Measurements from ENCODE around the gene NDUFB11. TPM values are rescaled to one million over a fixed set of nuclear protein-coding genes. Genes with fewer than 3 reads are reported as not detected.

The NDUFB11 gene
- polyA plus RNA-seq, 1 experiment, result 46.8 TPM

DNA sequence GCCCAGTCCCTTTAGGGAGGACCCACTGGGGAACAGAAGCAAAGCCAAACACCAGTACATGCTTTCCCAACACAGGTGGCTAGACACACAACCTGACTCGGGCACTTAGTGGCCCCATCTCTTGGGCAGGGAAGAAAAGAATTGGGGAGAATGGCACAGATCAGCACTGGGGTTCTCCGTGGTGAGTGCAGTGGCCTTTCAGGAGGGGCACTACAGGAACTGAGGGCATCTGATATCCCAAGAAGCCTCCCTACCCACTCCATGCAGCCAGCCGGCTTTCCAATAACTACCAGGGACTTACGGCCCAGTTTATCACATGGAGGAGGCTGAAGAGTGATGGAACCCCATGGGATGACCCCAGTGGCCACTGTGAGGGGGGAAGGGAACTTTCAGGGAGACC lies 43.3 kb downstream of the NDUFB11 start:
- no peak for DNase-seq (ENCODE audit: low read depth)
- Histone ChIP-seq H3K27me3 (ENCODE audit: control insufficient read depth, insufficient read depth, low read length) (no peaks in the 10 kb centered on the region), H3K4me3 (ENCODE audit: low read depth, low read length) (no peak overlapping the region), H3K36me3 (ENCODE audit: control insufficient read depth, insufficient read depth, low read length) (no peaks in the 10 kb centered on the region)
- POLR2A ChIA-PET, result no interaction called here
- CTCF ChIA-PET, result no interaction called here
- TF ChIP-seq, protein P1, sequence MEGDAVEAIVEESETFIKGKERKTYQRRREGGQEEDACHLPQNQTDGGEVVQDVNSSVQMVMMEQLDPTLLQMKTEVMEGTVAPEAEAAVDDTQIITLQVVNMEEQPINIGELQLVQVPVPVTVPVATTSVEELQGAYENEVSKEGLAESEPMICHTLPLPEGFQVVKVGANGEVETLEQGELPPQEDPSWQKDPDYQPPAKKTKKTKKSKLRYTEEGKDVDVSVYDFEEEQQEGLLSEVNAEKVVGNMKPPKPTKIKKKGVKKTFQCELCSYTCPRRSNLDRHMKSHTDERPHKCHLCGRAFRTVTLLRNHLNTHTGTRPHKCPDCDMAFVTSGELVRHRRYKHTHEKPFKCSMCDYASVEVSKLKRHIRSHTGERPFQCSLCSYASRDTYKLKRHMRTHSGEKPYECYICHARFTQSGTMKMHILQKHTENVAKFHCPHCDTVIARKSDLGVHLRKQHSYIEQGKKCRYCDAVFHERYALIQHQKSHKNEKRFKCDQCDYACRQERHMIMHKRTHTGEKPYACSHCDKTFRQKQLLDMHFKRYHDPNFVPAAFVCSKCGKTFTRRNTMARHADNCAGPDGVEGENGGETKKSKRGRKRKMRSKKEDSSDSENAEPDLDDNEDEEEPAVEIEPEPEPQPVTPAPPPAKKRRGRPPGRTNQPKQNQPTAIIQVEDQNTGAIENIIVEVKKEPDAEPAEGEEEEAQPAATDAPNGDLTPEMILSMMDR (IDR thresholded peaks at IDR 0.05; ENCODE audit: insufficient read depth, low read depth, low read length), result no peak

DNA sequence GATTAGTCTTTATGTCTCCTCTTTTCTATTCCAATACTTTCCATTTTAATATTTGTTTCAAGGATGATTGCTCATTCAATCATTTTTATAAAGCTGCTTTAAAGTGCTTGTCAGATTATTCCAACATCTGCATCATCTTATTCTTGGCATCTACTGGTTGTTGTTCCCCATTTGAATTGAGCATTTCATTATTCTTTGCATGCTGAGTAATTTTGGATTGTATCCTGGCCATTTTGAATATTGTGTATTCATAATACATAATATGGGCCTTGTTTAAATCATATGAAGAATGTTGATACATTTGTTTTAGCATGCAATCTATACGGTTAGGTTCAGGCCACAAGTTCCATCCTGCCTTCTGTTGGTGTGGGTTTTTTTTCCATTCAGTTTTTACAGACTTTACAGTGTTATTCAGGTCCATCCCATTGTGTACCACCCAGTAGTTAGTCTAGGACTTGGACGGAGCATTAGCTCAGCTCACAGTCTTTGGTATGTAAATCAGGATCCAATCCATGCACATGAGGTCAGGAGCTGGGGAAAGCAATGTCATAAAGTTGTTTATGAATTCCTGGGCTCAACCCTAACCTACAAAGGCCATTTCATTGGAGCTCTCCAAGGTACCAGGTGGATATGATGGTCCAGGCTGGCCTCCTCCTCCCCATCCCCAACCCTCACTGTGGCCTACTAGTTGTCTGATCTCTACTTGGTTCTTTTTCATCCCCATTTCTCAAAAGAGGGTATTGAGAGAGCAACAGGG lies 46.0 kb downstream of the NDUFB11 start:
- no peak for DNase-seq (ENCODE audit: low read depth)
- Histone ChIP-seq H3K36me3 (ENCODE audit: control insufficient read depth, insufficient read depth, low read length) (no peaks in the 10 kb centered on the region), H3K4me3 (ENCODE audit: low read depth, low read length) (no peak overlapping the region), H3K27me3 (ENCODE audit: control insufficient read depth, insufficient read depth, low read length) (no peaks in the 10 kb centered on the region)
- CTCF ChIA-PET, result no interaction called here
- POLR2A ChIA-PET, result no interaction called here
- TF ChIP-seq, protein P1 (IDR thresholded peaks at IDR 0.05; ENCODE audit: insufficient read depth, low read depth, low read length), result no peak

DNA sequence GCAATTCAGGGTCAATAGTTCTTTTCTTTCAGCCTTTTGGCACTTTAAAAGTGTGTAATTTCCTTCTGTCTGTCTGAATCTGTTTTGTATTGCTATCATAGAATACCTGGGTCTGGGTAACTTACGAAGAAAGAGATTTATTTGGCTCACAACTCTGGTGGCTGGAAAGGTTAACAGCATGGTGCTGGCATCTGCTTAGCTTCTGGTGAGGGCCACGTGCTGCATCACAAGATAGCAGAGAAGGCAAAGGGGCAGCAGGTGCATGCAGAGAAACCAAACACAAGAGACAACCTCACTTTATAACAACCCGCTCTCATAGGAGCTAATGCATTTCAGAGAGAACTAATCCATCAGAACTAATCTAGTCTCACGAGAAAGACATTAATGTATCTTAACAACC lies 47.5 kb downstream of the NDUFB11 start:
- TF ChIP-seq, protein P1 (IDR thresholded peaks at IDR 0.05; ENCODE audit: insufficient read depth, low read depth, low read length), result no peak
- DNase-seq (ENCODE audit: low read depth), result no peak
- H3K4me3 ChIP-seq (ENCODE audit: low read depth, low read length), result no peak overlapping the region
- CTCF ChIA-PET, result interaction anchor here (0.7 to 0.9 kb wide), 2 partner anchors 29 to 58 kb away, joined by 3 to 4 read pairs; no protein-coding TSS in a partner anchor
- POLR2A ChIA-PET, result no interaction called here
- no peaks in the 10 kb centered on the region for H3K36me3 ChIP-seq (ENCODE audit: control insufficient read depth, insufficient read depth, low read length)
- H3K27me3 ChIP-seq (ENCODE audit: control insufficient read depth, insufficient read depth, low read length), result no peaks in the 10 kb centered on the region

DNA sequence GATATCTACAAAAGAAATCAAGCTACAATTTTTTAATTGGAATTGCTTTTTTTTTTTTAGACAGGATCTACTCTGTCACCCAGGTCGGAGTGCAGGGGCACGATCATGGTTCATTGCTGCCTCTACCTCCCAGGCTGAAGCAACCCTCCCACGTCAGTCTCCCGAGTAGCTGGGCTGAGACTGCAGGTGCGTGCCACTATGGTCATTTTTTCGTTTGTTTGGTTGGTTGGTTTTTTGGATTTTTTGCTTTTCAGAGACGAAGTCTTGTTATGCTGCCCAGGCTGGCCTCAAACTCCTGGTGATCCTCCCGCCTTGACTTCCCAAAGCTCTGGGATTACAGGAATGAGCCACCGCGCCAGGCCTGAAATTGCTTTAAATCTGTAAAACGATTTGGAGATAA lies 50.6 kb downstream of the NDUFB11 start:
- TF ChIP-seq, protein P1 (IDR thresholded peaks at IDR 0.05; ENCODE audit: insufficient read depth, low read depth, low read length), result no peak
- CTCF ChIA-PET, result interaction anchor here (0.6 to 3.7 kb wide), 8 partner anchors 11 to 1322 kb away, joined by 3 to 16 read pairs (median 4); no protein-coding TSS in a partner anchor
- POLR2A ChIA-PET, result interaction anchor here (0.6 kb wide), 1 partner anchor 11 kb away, joined by 5 read pairs; no protein-coding TSS in a partner anchor
- Histone ChIP-seq H3K27me3 (ENCODE audit: control insufficient read depth, insufficient read depth, low read length) (no peaks in the 10 kb centered on the region), H3K36me3 (ENCODE audit: control insufficient read depth, insufficient read depth, low read length) (no peaks in the 10 kb centered on the region), H3K4me3 (ENCODE audit: low read depth, low read length) (no peak overlapping the region)
- DNase-seq (ENCODE audit: low read depth), result no peak

DNA sequence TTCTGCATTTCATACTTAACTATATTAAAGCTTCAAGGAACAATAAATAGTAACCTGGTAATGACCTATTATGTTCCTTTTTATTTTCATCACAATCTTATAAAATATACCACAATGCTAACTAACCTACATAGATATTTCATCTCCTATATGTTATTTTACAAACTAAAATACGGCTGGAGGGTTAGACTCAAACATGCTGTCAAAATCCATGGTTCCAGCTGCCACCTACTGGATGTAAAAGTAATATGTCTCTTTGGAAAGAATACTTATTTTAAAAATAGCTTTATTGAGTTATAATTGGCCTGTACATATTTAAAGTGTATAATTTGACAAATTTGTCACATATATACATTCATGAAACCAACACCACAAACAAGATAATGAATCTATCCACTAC lies 51.3 kb downstream of the NDUFB11 start:
- POLR2A ChIA-PET, result interaction anchor here (0.6 kb wide), 1 partner anchor 11 kb away, joined by 5 read pairs; no protein-coding TSS in a partner anchor
- Histone ChIP-seq H3K36me3 (ENCODE audit: control insufficient read depth, insufficient read depth, low read length) (no peaks in the 10 kb centered on the region), H3K4me3 (ENCODE audit: low read depth, low read length) (no peak overlapping the region), H3K27me3 (ENCODE audit: control insufficient read depth, insufficient read depth, low read length) (no peaks in the 10 kb centered on the region)
- TF ChIP-seq, protein P1 (IDR thresholded peaks at IDR 0.05; ENCODE audit: insufficient read depth, low read depth, low read length), result peak; percentile 36
- CTCF ChIA-PET, result interaction anchor here (0.6 to 3.7 kb wide), 9 partner anchors 11 to 1321 kb away, joined by 3 to 16 read pairs (median 3); no protein-coding TSS in a partner anchor
- DNase-seq (ENCODE audit: low read depth), result no peak

Small RNA genes within 50 kb of the gene (small RNA-seq; reads per million reads assigned to genes)
- gene RNU12-2P (ENCODE audit: insufficient read length, low read depth, low replicate concordance), result not detected

Other genes with a start within 250 kb of the NDUFB11 start
- gene JADE3, start 232.3 kb downstream of the NDUFB11 start, polyA plus RNA-seq (2011; rRNA removed), result 5.6 and 6.9 TPM in 2 replicates
- 0.82 and 0.98 TPM in 2 replicates for gene RGN, start 66.3 kb downstream of the NDUFB11 start, polyA plus RNA-seq (2011; rRNA removed)
- 16.9 and 30.9 TPM in 2 replicates for gene RBM10, start 519 bp upstream of the NDUFB11 start, polyA plus RNA-seq (2011; rRNA removed)
- 185 and 296 TPM in 2 replicates for gene UBA1, start 49.1 kb upstream of the NDUFB11 start, polyA plus RNA-seq (2011; rRNA removed)
- 109 and 167 TPM in 2 replicates for gene CDK16, start 74.0 kb upstream of the NDUFB11 start, polyA plus RNA-seq (2011; rRNA removed)
- gene USP11, start 88.3 kb upstream of the NDUFB11 start, polyA plus RNA-seq (2011; rRNA removed), result 21.7 and 39.9 TPM in 2 replicates
- gene ZNF157, start 225.9 kb upstream of the NDUFB11 start, polyA plus RNA-seq (2011; rRNA removed), result 0.02 TPM in 1 of 2 replicates, not detected in the other

Measured in BJ (cell line).